WTC11 (cell line): ENCODE results near the gene UBTD1. TPM values are rescaled to one million over a fixed set of nuclear protein-coding genes. Genes with fewer than 3 reads are reported as not detected.

Source experiments
- ATAC-seq: fragments of 200-7000 bp; cut with Tn5 transposase; 2 replicates; pipeline ENCODE4 v1.10.0; 2021; ENCODE audit warnings: mild to moderate bottlenecking, moderate library complexity
- CTCF ChIA-PET: fragments of 300-600 bp; sonication (Branson Sonifier 250); formaldehyde crosslinking; loops from one replicate; lab custom pipeline; 2021; ENCODE audit warnings: antibody characterized with exemption; lab: Charles Lee
- POLR2A ChIA-PET: fragments of 350-600 bp; sonication (Branson Sonifier 250); formaldehyde crosslinking; loops from one replicate; lab custom pipeline; 2021; ENCODE audit warnings: antibody characterized with exemption; lab: Charles Lee
- DNase-seq: peaks from one replicate; pipeline ENCODE4 v3.0.0; 2021; ENCODE audit warnings: low spot score
- H3K27ac Mint-ChIP-seq: 2 replicates; pipeline ENCODE4 v1.8.0; 2021; ENCODE audit warnings: mixed read lengths
- H3K27me3 Mint-ChIP-seq: 2 replicates; pipeline ENCODE4 v1.8.0; 2021; ENCODE audit warnings: low read depth, mild to moderate bottlenecking, moderate library complexity, mixed read lengths
- H3K36me3 Mint-ChIP-seq: 2 replicates; pipeline ENCODE4 v1.8.0; 2021; ENCODE audit warnings: mixed read lengths
- H3K4me1 Mint-ChIP-seq: 2 replicates; pipeline ENCODE4 v1.8.0; 2022; ENCODE audit warnings: mixed read lengths
- H3K4me3 Mint-ChIP-seq: 2 replicates; pipeline ENCODE4 v1.8.0; 2021; ENCODE audit warnings: mild to moderate bottlenecking, moderate library complexity, mixed read lengths
- H3K9me3 Mint-ChIP-seq: 2 replicates; pipeline ENCODE4 v1.8.0; 2021; ENCODE audit warnings: mixed read lengths
- ATF1 ChIP-seq: sonication (generic); formaldehyde crosslinking; IDR thresholded peaks from 2 replicates; pipeline ENCODE4 v1.8.1; 2023; ENCODE audit warnings: mild to moderate bottlenecking, moderate library complexity, missing genetic modification reagents
- ATF6 ChIP-seq: sonication (generic); formaldehyde crosslinking; IDR thresholded peaks from 2 replicates; pipeline ENCODE4 v1.8.1; 2023; ENCODE audit warnings: mild to moderate bottlenecking, missing genetic modification reagents
- EMX1 ChIP-seq: fragments of 250-450 bp; sonication (Bioruptor Pico); IDR thresholded peaks from 2 replicates; pipeline ENCODE4 v1.8.0; 2021; ENCODE audit warnings: mild to moderate bottlenecking
- FOXK1 ChIP-seq: sonication (generic); formaldehyde crosslinking; IDR thresholded peaks from 2 replicates; pipeline ENCODE4 v1.8.0; 2022; ENCODE audit warnings: mild to moderate bottlenecking, moderate library complexity, missing genetic modification reagents
- JAZF1 ChIP-seq: fragments of 250-450 bp; sonication (Bioruptor Pico); IDR thresholded peaks from 2 replicates; pipeline ENCODE4 v1.9.0; 2021; ENCODE audit warnings: moderate library complexity, mild to moderate bottlenecking, inconsistent platforms
- JUN ChIP-seq: sonication (generic); formaldehyde crosslinking; IDR thresholded peaks from 2 replicates; pipeline ENCODE4 v1.8.0; 2023; ENCODE audit warnings: mild to moderate bottlenecking, missing genetic modification reagents
- OVOL2 ChIP-seq: fragments of 250-450 bp; sonication (Bioruptor Pico); IDR thresholded peaks from 2 replicates; pipeline ENCODE4 v1.9.0; 2021; ENCODE audit warnings: mild to moderate bottlenecking, borderline replicate concordance
- PREB ChIP-seq: sonication (generic); formaldehyde crosslinking; IDR thresholded peaks from 2 replicates; pipeline ENCODE4 v1.8.1; 2022; ENCODE audit warnings: mild to moderate bottlenecking, missing genetic modification reagents, moderate library complexity, borderline replicate concordance
- SP1 ChIP-seq: sonication (generic); formaldehyde crosslinking; conservative IDR thresholded peaks from 2 replicates; pipeline ENCODE4 v1.8.1; 2022; ENCODE audit warnings: missing genetic modification reagents
- ZNF219 ChIP-seq: sonication (generic); formaldehyde crosslinking; IDR thresholded peaks from 2 replicates; pipeline ENCODE4 v1.8.0; 2023; ENCODE audit warnings: missing genetic modification reagents, mild to moderate bottlenecking, borderline replicate concordance
- total RNA-seq: library from RNA; stranded (reverse); gene quantifications from 3 replicates; pipeline ENCODE4 v1.2.3, GENCODE V29; 2021
- TF ChIP-seq, protein P1 (sequence below): sonication (generic); formaldehyde crosslinking; IDR thresholded peaks from 2 replicates; pipeline ENCODE4 v1.8.1; 2023; ENCODE audit warnings: mild to moderate bottlenecking, moderate library complexity, missing genetic modification reagents
- TF ChIP-seq, protein P2 (sequence below): sonication (generic); formaldehyde crosslinking; IDR thresholded peaks from 2 replicates; pipeline ENCODE4 v1.8.1; 2023; ENCODE audit warnings: mild to moderate bottlenecking, missing genetic modification reagents
- TF ChIP-seq, protein P3 (sequence below): sonication (generic); formaldehyde crosslinking; IDR thresholded peaks from 2 replicates; pipeline ENCODE4 v1.8.0; 2022; ENCODE audit warnings: mild to moderate bottlenecking, missing genetic modification reagents
- TF ChIP-seq, protein P4 (sequence below): sonication (generic); formaldehyde crosslinking; IDR thresholded peaks from 2 replicates; pipeline ENCODE4 v1.8.0; 2023; ENCODE audit warnings: missing genetic modification reagents
- TF ChIP-seq, protein P5 (sequence below): sonication (generic); formaldehyde crosslinking; IDR thresholded peaks from 2 replicates; pipeline ENCODE4 v1.8.0; 2023; ENCODE audit warnings: missing genetic modification reagents, mild to moderate bottlenecking, borderline replicate concordance

Gene UBTD1
- total RNA-seq, 1 experiment from 2014 or later = 35.7 TPM

DNA sequence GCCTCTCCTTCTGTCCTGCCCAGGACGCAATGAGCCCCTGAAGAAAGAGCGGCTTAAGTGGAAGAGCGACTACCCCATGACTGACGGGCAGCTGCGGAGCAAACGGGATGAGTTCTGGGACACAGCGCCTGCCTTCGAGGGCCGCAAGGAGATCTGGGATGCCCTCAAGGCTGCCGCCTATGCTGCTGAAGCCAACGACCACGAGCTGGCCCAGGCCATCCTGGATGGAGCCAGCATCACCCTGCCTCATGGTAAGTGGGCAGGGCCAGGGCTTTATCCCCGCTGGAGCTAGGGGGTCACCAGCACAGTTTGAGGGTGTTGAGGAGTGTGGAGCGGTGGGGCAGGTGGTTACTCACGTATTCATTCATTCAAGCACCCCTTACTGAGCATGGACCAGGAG, 69.2 kb downstream of the UBTD1 start:
- TF ChIP-seq ATF1 (CRISPR knock-in tag) (no peak), SP1 (no peak), ATF6 (CRISPR knock-in tag) (no peak)
- TF ChIP-seq, protein P1, sequence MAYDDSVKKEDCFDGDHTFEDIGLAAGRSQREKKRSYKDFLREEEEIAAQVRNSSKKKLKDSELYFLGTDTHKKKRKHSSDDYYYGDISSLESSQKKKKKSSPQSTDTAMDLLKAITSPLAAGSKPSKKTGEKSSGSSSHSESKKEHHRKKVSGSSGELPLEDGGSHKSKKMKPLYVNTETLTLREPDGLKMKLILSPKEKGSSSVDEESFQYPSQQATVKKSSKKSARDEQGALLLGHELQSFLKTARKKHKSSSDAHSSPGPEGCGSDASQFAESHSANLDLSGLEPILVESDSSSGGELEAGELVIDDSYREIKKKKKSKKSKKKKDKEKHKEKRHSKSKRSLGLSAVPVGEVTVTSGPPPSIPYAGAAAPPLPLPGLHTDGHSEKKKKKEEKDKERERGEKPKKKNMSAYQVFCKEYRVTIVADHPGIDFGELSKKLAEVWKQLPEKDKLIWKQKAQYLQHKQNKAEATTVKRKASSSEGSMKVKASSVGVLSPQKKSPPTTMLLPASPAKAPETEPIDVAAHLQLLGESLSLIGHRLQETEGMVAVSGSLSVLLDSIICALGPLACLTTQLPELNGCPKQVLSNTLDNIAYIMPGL (CRISPR knock-in tag) = no peak
- TF ChIP-seq, protein P2, sequence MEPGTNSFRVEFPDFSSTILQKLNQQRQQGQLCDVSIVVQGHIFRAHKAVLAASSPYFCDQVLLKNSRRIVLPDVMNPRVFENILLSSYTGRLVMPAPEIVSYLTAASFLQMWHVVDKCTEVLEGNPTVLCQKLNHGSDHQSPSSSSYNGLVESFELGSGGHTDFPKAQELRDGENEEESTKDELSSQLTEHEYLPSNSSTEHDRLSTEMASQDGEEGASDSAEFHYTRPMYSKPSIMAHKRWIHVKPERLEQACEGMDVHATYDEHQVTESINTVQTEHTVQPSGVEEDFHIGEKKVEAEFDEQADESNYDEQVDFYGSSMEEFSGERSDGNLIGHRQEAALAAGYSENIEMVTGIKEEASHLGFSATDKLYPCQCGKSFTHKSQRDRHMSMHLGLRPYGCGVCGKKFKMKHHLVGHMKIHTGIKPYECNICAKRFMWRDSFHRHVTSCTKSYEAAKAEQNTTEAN = no peak
- Mint-ChIP-seq H3K36me3 (0 out of 2 replicates have a peak, but pooled peaks cover 5% of the 10 kb centered on the region), H3K9me3 (peaks cover under 1% of the 10 kb centered on the region; the same call in 1 of the 2 replicates), H3K4me1 (peaks cover 4% of the 10 kb centered on the region; the same call in 1 of the 2 replicates), H3K27me3 (no peaks in the 10 kb centered on the region), H3K4me3 (no peak overlapping the region), H3K27ac (no peak overlapping the region)
- ATAC-seq = no peak
- ChIA-PET POLR2A (no interaction called here), CTCF (interaction anchor here (0.6 to 1.4 kb wide), 3 partner anchors 14 to 33 kb away, joined by 3 to 8 read pairs (median 3); no protein-coding TSS in a partner anchor)
- DNase-seq = no peak

DNA sequence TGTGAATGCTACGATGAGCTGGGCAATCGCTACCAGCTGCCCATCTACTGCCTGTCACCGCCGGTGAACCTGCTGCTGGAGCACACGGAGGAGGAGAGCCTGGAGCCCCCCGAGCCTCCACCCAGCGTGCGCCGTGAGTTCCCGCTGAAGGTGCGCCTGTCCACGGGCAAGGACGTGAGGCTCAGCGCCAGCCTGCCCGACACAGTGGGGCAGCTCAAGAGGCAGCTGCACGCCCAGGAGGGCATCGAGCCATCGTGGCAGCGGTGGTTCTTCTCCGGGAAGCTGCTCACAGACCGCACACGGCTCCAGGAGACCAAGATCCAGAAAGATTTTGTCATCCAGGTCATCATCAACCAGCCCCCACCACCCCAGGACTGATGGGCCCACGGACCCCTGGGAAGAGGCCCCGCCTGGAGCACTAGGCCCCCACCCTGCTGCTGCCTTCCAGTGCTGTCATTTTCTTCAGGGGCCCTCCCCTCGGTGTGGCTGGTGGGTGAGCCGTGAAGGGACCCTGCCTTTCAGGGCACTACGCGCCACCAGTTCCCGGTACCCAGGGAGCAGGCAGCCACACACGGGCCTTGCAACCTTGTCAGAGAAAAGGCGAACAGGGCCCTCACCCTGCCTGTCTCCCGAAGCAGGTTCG, 71.5 kb downstream of the UBTD1 start:
- no peak for DNase-seq
- POLR2A ChIA-PET = no interaction called here
- no peaks in the 10 kb centered on the region for H3K27me3 Mint-ChIP-seq

More for the DNA sequence above, 71.5 kb downstream of the UBTD1 start:
- ATAC-seq = no peak
- peaks cover 5% of the 10 kb centered on the region for H3K4me1 Mint-ChIP-seq
- CTCF ChIA-PET = interaction anchor here (1.0 to 1.3 kb wide), 2 partner anchors 20 to 42 kb away, joined by 3 to 5 read pairs; no protein-coding TSS in a partner anchor
- no peak overlapping the region for H3K27ac Mint-ChIP-seq
- H3K9me3 Mint-ChIP-seq = no peaks in the 10 kb centered on the region
- TF ChIP-seq, protein P3, sequence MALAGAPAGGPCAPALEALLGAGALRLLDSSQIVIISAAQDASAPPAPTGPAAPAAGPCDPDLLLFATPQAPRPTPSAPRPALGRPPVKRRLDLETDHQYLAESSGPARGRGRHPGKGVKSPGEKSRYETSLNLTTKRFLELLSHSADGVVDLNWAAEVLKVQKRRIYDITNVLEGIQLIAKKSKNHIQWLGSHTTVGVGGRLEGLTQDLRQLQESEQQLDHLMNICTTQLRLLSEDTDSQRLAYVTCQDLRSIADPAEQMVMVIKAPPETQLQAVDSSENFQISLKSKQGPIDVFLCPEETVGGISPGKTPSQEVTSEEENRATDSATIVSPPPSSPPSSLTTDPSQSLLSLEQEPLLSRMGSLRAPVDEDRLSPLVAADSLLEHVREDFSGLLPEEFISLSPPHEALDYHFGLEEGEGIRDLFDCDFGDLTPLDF = no peak
- TF ChIP-seq JUN (CRISPR knock-in tag) (no peak), JAZF1 (CRISPR knock-in tag) (no peak), EMX1 (CRISPR knock-in tag) (no peak), ZNF219 (no peak), FOXK1 (no peak), OVOL2 (CRISPR knock-in tag) (no peak), PREB (CRISPR knock-in tag) (no peak), ATF1 (CRISPR knock-in tag) (no peak)
- TF ChIP-seq, protein P4, sequence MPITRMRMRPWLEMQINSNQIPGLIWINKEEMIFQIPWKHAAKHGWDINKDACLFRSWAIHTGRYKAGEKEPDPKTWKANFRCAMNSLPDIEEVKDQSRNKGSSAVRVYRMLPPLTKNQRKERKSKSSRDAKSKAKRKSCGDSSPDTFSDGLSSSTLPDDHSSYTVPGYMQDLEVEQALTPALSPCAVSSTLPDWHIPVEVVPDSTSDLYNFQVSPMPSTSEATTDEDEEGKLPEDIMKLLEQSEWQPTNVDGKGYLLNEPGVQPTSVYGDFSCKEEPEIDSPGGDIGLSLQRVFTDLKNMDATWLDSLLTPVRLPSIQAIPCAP (CRISPR knock-in tag) = no peak
- TF ChIP-seq, protein P5, sequence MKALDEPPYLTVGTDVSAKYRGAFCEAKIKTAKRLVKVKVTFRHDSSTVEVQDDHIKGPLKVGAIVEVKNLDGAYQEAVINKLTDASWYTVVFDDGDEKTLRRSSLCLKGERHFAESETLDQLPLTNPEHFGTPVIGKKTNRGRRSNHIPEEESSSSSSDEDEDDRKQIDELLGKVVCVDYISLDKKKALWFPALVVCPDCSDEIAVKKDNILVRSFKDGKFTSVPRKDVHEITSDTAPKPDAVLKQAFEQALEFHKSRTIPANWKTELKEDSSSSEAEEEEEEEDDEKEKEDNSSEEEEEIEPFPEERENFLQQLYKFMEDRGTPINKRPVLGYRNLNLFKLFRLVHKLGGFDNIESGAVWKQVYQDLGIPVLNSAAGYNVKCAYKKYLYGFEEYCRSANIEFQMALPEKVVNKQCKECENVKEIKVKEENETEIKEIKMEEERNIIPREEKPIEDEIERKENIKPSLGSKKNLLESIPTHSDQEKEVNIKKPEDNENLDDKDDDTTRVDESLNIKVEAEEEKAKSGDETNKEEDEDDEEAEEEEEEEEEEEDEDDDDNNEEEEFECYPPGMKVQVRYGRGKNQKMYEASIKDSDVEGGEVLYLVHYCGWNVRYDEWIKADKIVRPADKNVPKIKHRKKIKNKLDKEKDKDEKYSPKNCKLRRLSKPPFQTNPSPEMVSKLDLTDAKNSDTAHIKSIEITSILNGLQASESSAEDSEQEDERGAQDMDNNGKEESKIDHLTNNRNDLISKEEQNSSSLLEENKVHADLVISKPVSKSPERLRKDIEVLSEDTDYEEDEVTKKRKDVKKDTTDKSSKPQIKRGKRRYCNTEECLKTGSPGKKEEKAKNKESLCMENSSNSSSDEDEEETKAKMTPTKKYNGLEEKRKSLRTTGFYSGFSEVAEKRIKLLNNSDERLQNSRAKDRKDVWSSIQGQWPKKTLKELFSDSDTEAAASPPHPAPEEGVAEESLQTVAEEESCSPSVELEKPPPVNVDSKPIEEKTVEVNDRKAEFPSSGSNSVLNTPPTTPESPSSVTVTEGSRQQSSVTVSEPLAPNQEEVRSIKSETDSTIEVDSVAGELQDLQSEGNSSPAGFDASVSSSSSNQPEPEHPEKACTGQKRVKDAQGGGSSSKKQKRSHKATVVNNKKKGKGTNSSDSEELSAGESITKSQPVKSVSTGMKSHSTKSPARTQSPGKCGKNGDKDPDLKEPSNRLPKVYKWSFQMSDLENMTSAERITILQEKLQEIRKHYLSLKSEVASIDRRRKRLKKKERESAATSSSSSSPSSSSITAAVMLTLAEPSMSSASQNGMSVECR = no peak
- H3K36me3 Mint-ChIP-seq = 0 out of 2 replicates have a peak, but pooled peaks cover 5% of the 10 kb centered on the region
- no peak overlapping the region for H3K4me3 Mint-ChIP-seq
